EH (cell line): ENCODE results near the gene SMURF2.

Source experiments
- DNase-seq: peaks from one replicate; pipeline ENCODE4 v3.0.0-alpha.2; 2015; ENCODE audit warnings: low read depth

Gene SMURF2

GRCh38 chr17:64538508-64539130 lies 123.5 kb downstream of the SMURF2 start:
- DNase-seq, result no peak

- no peak for DNase-seq
Measured at GRCh38 chr17:64537488-64537887, 124.6 kb downstream of the SMURF2 start.

GRCh38 chr17:64536913-64537312 lies 125.2 kb downstream of the SMURF2 start:
- no peak for DNase-seq

GRCh38 chr17:64535357-64535756 lies 126.8 kb downstream of the SMURF2 start:
- no peak for DNase-seq

GRCh38 chr17:64534187-64534586 lies 127.9 kb downstream of the SMURF2 start:
- peak; percentile 31 for DNase-seq

GRCh38 chr17:64533784-64534183 lies 128.3 kb downstream of the SMURF2 start:
- no peak for DNase-seq

- DNase-seq, result no peak
Measured at GRCh38 chr17:64532409-64532808, 129.7 kb downstream of the SMURF2 start.

- peak; percentile 72 for DNase-seq
Measured at GRCh38 chr17:64531955-64532371, 130.1 kb downstream of the SMURF2 start.

- DNase-seq, result no peak
Measured at GRCh38 chr17:64529221-64529620, 132.9 kb downstream of the SMURF2 start.

- DNase-seq, result no peak
Measured at GRCh38 chr17:64527914-64528313, 134.2 kb downstream of the SMURF2 start.

GRCh38 chr17:64520359-64520758 lies 141.7 kb downstream of the SMURF2 start:
- no peak for DNase-seq

- no peak for DNase-seq
Measured at GRCh38 chr17:64519601-64520000, 142.5 kb downstream of the SMURF2 start.

- no peak for DNase-seq
Measured at GRCh38 chr17:64515829-64516228, 146.3 kb downstream of the SMURF2 start.

GRCh38 chr17:64515419-64515818 lies 146.7 kb downstream of the SMURF2 start:
- no peak for DNase-seq

GRCh38 chr17:64509179-64509578 lies 152.9 kb downstream of the SMURF2 start:
- no peak for DNase-seq

GRCh38 chr17:64508683-64509082 lies 153.4 kb downstream of the SMURF2 start:
- DNase-seq, result no peak

GRCh38 chr17:64507413-64507782 lies 154.7 kb downstream of the SMURF2 start:
- DNase-seq, result peak; percentile 75

GRCh38 chr17:64506576-64507412 lies 155.3 kb downstream of the SMURF2 start, which contains the start of gene CEP95:
TSS of gene CEP95 (plus strand) at chr17:64506977. CDS start at chr17:64507098, 121 bp downstream.
- DNase-seq, result peak; percentile 98

- peak; percentile 95 for DNase-seq
Measured at GRCh38 chr17:64506201-64506575, 155.9 kb downstream of the SMURF2 start, which contains the start of gene DDX5. TSS of gene DDX5 (minus strand) at chr17:64506289. CDS start at chr17:64506119, 170 bp downstream.

- DNase-seq, result peak; percentile 92
Measured at GRCh38 chr17:64505340-64506200, 156.5 kb downstream of the SMURF2 start.

GRCh38 chr17:64504769-64505339 lies 157.3 kb downstream of the SMURF2 start:
- peak; percentile 64 for DNase-seq
